GM21786 (cell line): ENCODE measurements around the gene SUGP1.
A peak's percentile ranks its signal among the peaks of the same experiment; 100 is the strongest.
"Not testable (repeated sequence)": the region's sequence is repeated elsewhere in the genome, so short reads cannot be mapped to it uniquely, and the experiment has no call there.

Experiments
- ATAC-seq: cut with Tn5 transposase; IDR thresholded peaks from one replicate; pipeline ENCODE4 v1.9.1; 2021; ENCODE audit not compliant: unreplicated experiment

SUGP1 gene, protein sequence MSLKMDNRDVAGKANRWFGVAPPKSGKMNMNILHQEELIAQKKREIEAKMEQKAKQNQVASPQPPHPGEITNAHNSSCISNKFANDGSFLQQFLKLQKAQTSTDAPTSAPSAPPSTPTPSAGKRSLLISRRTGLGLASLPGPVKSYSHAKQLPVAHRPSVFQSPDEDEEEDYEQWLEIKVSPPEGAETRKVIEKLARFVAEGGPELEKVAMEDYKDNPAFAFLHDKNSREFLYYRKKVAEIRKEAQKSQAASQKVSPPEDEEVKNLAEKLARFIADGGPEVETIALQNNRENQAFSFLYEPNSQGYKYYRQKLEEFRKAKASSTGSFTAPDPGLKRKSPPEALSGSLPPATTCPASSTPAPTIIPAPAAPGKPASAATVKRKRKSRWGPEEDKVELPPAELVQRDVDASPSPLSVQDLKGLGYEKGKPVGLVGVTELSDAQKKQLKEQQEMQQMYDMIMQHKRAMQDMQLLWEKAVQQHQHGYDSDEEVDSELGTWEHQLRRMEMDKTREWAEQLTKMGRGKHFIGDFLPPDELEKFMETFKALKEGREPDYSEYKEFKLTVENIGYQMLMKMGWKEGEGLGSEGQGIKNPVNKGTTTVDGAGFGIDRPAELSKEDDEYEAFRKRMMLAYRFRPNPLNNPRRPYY

DNA sequence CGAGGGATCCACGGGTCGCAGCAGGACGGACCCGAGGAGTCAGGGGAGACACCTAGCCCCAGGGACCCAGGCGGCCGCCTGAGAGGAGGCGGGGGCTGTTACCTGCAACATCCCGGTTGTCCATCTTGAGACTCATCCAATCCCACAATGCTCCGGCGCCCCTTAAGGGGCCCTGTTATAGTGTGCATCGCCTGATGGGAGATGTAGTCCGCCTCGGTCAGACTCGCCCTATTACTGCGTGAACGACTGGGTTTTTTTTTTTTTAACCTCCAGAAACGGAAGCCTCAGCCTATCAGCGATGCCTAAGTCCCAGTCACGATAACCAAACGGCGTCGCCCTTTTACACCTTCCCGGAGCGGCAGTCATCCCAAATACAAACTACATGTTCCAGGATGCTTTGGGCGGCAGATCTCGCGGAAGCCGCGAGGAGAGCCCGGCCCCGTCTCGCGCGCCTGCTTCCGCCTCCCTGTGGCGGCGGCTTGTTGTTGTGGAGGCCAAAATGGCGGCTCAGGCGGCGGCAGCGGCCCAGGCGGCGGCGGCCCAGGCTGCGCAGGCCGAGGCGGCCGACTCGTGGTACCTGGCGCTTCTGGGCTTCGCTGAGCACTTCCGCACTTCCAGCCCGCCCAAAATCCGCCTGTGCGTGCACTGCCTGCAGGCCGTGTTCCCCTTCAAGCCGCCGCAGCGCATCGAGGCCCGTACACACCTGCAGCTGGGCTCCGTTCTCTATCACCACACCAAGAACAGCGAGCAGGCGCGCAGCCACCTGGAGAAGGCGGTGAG, at the start of gene SUGP1, which contains the start of gene MAU2:
SUGP1 (minus strand) TSS at position 149 of the 780 bp plus-strand sequence; CDS start at position 136, 13 bp downstream.
MAU2 (plus strand) TSS at position 469 of the 780 bp plus-strand sequence; CDS start at position 500, 31 bp downstream.
- ATAC-seq = peak; percentile 90

- ATAC-seq = no peak
Observed at GRCh38 chr19:19368087-19368486, 47.8 kb upstream of the SUGP1 start.

DNA sequence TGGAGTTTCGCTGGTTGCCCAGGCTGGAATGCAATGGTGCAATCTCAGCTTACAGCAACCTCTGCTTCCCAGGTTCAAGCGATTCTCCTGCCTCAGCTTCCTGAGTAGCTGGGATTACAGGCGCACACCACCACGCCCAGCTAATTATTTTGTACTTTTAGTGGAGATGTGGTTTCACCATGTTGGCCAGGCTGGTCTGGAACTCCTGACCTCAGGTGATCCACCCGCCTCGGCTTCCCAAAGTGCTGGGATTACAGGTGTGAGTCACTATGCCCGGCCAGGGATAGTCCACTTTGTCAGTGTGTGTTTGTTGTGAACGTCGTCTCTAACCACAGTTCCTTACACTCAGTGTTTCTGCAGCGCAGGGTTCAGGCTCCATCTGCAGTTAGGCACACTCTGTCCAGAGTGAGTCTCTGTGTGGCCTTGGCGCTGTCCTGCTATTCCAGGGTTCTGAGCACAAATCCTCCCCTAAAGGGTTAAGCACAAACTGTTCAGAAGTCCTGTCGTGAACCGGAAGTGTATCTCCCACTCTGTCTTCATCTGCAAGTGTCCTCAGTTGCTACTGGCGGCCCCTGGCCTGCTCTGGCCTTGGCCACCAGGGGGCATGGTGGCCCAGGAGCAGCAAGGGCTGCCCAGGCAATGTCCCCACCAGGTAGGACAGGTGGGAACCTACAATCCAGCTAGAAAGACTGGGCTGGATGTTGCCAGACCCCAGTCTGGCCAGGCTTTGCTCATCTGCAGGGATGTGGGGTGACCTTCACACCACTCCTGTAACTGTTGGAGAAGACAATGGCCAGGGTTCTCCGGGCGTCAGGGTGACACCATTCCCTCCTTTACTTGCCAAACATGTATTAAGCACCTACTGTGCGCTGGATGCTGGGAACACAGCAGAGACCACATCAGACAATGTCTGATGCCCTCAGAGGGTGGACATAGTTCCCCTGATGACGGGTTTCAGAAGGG, 46.4 kb upstream of the SUGP1 start:
- ATAC-seq = peak; percentile 45

DNA sequence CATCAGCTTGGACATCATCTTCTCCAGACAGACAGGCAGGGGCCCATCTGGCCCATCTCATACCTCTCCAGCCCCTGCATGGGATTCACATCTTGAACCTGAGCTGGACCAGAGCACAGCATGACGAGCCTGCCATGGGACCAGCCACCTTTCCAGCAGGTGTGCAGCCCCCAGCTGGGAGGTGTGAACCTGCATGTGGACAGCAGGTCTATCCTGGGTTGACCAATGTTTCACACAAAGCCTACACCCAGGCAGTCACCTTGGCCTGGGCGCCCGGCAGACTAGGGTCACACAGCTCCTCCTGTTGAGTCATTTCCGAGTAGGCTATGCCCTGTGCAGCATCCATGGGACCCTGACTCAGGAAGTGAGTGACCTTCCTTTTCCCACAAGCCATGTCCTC, 41.8 kb upstream of the SUGP1 start:
- ATAC-seq = no peak

DNA sequence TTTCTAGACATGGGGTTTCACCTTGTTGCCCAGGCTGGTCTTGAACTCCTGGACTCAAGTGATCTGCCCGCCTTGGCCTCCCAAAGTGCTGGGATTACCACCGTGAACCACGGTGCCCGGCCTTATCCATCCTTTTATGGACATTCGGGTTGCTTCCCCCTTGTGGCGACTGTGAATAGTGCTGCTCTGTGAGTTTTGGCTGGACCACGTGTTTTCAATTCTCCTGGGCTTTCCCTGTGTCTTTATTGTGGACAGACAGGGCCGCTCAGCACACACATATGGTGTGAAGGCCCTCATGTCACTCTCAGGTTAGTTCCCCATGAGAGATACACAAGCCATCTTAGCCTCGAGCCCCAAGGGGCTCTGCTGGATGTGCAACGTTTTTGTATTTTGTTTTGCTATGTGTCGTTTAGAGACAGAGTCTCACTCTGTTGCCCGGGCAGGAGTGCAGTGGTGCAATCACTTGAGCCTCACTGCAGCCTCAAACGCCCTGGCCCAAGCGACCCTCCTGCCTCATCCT, 40.8 kb upstream of the SUGP1 start:
- peak; percentile 62 for ATAC-seq

DNA sequence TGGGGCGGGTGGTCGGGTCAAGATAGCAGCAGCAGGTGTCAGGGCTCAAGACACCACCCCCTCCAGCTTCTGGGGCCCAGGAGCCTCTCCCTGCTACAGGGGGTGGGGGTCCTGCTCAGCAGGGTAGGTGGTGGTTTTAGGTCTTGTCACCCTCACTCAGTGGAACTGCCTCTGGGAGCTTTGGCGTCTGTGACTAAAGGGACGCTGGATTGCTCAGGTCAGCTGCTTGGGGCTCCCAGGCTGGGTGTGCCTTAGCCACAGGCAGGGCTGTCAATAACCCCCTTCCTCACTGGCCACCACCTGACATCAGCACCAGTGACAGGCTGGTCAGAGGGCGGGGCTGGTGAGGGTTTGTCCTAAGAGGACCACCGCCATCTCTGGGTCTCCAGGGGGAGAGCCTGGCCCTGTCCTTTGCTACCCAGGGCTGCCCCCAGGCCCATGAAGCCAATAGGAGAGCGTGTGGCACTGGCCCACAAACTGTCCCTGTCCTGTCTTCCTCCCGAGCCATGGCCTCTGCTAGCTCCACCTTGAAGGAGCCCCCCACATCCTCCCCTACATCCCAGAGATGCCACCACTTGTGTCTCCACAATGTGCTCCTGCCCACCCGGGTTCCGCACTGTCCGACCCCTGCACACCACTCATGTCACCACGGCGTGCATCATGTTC, 36.7 kb upstream of the SUGP1 start:
- no peak for ATAC-seq

DNA sequence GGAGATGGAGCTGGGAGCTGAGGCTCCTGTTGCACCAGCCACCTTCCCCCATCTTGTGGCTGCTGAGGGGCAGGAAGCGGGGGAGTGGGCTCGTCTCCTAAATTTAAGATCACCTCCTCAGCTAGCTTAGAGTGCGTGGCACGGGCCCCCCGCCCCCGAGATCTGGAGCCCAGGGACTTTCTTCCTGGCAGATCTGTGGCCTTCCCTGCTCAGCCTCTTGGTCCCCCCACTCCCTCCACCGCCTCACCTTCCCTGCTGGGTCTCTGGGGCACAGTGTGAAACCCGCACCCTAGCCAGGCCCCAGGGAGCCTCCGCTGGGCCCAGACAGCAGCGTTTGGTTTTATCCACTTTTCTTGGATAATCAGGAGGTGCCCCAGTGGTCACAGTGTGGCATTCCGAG, 36.2 kb upstream of the SUGP1 start:
- no peak for ATAC-seq

- no peak for ATAC-seq
Observed at GRCh38 chr19:19355606-19356139, 35.4 kb upstream of the SUGP1 start.

DNA sequence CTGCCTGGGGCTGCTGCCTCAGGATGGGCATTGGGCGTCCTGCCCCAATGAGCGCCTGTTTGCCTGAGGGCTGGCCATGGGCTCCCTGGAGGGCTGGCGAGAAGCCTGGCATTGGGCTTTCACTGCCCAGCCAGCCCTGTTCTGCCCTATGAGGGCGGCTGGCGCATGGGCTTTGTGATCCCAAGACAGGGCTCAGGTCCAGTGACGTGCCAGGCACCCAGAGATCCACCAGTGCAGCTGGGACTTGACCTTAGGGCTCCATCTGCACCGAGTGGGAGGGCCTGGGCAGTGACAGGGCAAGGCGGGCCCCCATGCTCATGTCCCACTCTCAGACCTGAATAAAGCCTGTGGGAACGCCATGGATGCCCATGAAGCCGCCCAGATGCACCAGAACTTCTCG, 34.6 kb upstream of the SUGP1 start:
- no peak for ATAC-seq

DNA sequence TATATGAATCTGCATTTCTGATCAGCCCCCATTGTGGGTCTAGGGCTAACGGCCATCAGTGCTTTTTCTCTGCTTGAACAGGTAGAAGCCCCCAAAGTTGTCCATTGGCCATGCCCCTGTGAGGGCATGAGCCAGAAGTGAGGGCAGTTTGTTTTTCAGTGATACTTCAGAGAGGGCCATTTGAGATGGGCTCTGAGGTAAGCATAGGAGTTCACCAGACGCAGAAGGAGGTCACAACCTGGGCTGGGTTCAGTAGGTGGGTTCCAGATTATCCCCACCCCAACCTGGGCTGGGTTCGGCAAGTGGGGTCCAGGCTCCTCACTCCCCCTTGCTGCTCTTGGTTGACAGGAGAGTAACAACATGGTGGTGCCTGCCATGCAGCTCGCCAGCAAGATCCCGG, 33.7 kb upstream of the SUGP1 start:
- no peak for ATAC-seq

GRCh38 chr19:19352823-19353222, 32.5 kb upstream of the SUGP1 start:
- ATAC-seq = no peak

DNA sequence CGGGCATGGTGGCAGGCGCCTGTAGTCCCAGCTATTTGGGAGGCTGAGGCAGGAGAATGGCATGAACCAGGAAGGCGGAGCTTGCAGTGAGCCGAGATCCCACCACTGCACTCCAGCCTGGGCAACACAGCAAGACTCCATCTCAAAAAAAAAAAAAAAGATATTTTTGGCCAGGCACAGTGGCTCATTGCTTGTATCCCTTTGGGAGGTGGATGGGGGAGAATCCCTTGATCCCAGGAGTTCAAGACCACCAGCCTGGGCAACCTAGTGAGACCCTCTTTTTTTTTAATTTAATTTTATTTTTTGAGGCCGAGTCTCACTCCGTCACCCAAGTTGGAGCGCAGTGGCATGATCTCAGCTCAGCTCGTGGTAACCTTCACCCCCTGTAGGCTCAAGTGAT, 30.4 kb upstream of the SUGP1 start:
- ATAC-seq = not testable (repeated sequence)

GRCh38 chr19:19349365-19349764, 29.1 kb upstream of the SUGP1 start:
- ATAC-seq = no peak

GRCh38 chr19:19348266-19348665, 28.0 kb upstream of the SUGP1 start:
- no peak for ATAC-seq

DNA sequence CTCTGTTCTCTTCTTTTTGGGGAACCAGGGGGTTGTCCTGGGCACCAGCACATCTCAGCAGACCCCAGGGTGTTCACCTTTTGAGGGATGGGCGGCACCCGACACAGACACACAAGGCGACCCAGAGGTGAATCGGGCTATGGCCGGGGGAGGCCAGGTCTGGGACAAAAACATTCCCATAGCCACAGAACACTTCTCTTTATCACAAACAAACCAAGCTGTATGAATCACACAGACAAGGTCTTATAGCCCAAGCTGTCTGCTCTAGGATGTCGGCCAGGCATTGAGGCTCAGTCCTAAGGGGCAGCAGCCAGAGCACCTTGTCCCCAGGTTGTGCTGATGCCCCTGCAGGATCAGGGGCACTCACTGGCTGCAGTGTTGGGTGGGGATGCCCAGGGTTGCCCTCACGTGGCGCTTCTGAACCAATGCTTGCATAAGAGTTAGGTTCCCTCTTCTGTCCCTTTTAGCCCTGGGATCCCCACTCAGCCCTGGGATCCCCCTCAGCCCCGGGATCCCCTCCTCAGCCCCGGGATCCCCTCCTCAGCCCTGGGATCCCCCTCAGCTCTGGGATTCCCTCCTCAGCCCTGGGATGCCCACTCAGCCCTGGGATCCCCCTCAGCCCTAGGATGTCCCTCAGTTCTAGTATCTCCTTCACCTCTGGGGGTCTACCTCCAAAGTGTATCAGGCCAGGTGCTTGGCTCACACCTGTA, 27.2 kb upstream of the SUGP1 start:
- ATAC-seq = no peak

- ATAC-seq = no peak
Observed at GRCh38 chr19:19345970-19346369, 25.7 kb upstream of the SUGP1 start.

GRCh38 chr19:19345232-19345631, 24.9 kb upstream of the SUGP1 start:
- no peak for ATAC-seq

GRCh38 chr19:19343762-19344161, 23.5 kb upstream of the SUGP1 start:
- ATAC-seq = no peak

DNA sequence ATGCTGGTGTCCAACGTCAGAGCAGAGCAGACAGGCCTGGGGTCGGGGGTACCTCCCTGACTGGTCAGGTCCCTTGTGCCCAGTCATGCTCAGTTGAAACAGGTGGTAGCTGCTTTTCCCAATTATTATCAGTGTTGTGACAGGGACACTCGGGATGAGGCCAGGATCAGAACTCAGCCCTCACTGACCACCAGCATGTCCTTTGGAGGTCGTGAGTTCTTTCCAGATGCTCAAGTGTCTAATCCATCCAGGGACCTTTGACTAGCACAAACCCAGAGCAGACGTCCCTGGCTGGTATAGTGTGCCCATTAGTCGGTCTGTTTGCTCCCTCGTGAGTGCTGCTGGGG, 22.7 kb upstream of the SUGP1 start:
- no peak for ATAC-seq
